Measurements from ENCODE around the gene RNASE3.

GRCh38 chr14:20866194-20866593 lies 25.0 kb upstream of the RNASE3 start:
- TF ChIP-seq EZH2 (IDR thresholded peaks at IDR 0.05; ENCODE audit: borderline replicate concordance, low read length) = no peak
- TF ChIP-seq CTCF (conservative IDR thresholded peaks at IDR 0.05 in 1 of 2, IDR thresholded peaks at IDR 0.05 in 1 of 2; ENCODE audit: extremely low read depth in 1 of 2, insufficient read depth in 1 of 2, low read depth in 1 of 2, low read length in 2 of 2) = no peak

All from mammary epithelial cell (primary cell).